Measurements from ENCODE around the gene TTC21B. TPM values are rescaled to one million over a fixed set of nuclear protein-coding genes. Genes with fewer than 3 reads are reported as not detected.

The TTC21B gene
- total and polyA plus RNA-seq, 12 donors, result 3.3 to 17.9 (median 13.3) TPM

- intact Hi-C loops (cut with DNase I), result no loop called here
- Histone ChIP-seq H3K9me3 (no peaks in the 10 kb centered on the region), H3K36me3 (no peaks in the 10 kb centered on the region), H3K27me3 (no peaks in the 10 kb centered on the region), H3K27ac (no peak overlapping the region), H3K4me1 (no peaks in the 10 kb centered on the region), H3K4me3 (no peak overlapping the region)
- WGBS, 2 donors, result 68 to 87% methylated on average over 3 of the region's 3 CpGs
- no peak for DNase-seq
- ATAC-seq, result no peak
- TF ChIP-seq CTCF (IDR thresholded peaks at IDR 0.05), result no peak
These were observed 116.5 kb downstream of the TTC21B start for GRCh38 chr2:165837122-165837521.

GRCh38 chr2:165835363-165835762 is 118.2 kb downstream of the TTC21B start:
- H3K4me1 ChIP-seq, result no peaks in the 10 kb centered on the region
- H3K4me3 ChIP-seq, result no peak overlapping the region
- intact Hi-C loops (cut with DNase I), result no loop called here
- no peaks in the 10 kb centered on the region for H3K27me3 ChIP-seq
- WGBS, 2 donors, result 82 to 85% methylated on average over 2 of the region's 2 CpGs
- DNase-seq (no peak), ATAC-seq (no peak)
- no peaks in the 10 kb centered on the region for H3K9me3 ChIP-seq
- no peaks in the 10 kb centered on the region for H3K36me3 ChIP-seq
- no peak for TF ChIP-seq CTCF (IDR thresholded peaks at IDR 0.05)
- no peak overlapping the region for H3K27ac ChIP-seq

- ATAC-seq (no peak), DNase-seq (no peak)
- H3K27me3 ChIP-seq, result no peaks in the 10 kb centered on the region
- no peak overlapping the region for H3K4me3 ChIP-seq
- intact Hi-C loops (cut with DNase I), result no loop called here
- no peaks in the 10 kb centered on the region for H3K9me3 ChIP-seq
- H3K4me1 ChIP-seq, result no peaks in the 10 kb centered on the region
- 88 to 91% methylated on average over 4 of the region's 4 CpGs for WGBS, 2 donors
- TF ChIP-seq CTCF (IDR thresholded peaks at IDR 0.05), result no peak
- no peaks in the 10 kb centered on the region for H3K36me3 ChIP-seq
- H3K27ac ChIP-seq, result no peak overlapping the region
These were observed 120.4 kb downstream of the TTC21B start for GRCh38 chr2:165833156-165833555.

GRCh38 chr2:165827921-165828276 is 125.7 kb downstream of the TTC21B start:
- no peak for TF ChIP-seq CTCF (IDR thresholded peaks at IDR 0.05)
- intact Hi-C loops (cut with DNase I), result no loop called here
- Histone ChIP-seq H3K27me3 (no peaks in the 10 kb centered on the region), H3K4me3 (no peak overlapping the region), H3K4me1 (peaks cover 0 to 8% (median 0%) of the 10 kb centered on the region in 9 donors), H3K27ac (no peak overlapping the region), H3K36me3 (no peaks in the 10 kb centered on the region), H3K9me3 (no peaks in the 10 kb centered on the region)
- DNase-seq (no peak), ATAC-seq (no peak)
- WGBS, 2 donors, result 72 to 89% methylated on average over 1 of the region's 1 CpG

All from heart right ventricle (tissue), 16 donors.